GM19035 (cell line): ENCODE measurements around the gene PNMA8A.
"Not testable (repeated sequence)": the region's sequence is repeated elsewhere in the genome, so short reads cannot be mapped to it uniquely, and the experiment has no call there.

Source experiments
- ATAC-seq: cut with Tn5 transposase; IDR thresholded peaks from one replicate; pipeline ENCODE4 v1.9.1; 2021; ENCODE audit not compliant: unreplicated experiment

PNMA8A gene

GRCh38 chr19:46466536-46467196 lies 4.7 kb downstream of the PNMA8A start:
- ATAC-seq: no peak

GRCh38 chr19:46463516-46463915 lies 7.8 kb downstream of the PNMA8A start:
- no peak for ATAC-seq

DNA sequence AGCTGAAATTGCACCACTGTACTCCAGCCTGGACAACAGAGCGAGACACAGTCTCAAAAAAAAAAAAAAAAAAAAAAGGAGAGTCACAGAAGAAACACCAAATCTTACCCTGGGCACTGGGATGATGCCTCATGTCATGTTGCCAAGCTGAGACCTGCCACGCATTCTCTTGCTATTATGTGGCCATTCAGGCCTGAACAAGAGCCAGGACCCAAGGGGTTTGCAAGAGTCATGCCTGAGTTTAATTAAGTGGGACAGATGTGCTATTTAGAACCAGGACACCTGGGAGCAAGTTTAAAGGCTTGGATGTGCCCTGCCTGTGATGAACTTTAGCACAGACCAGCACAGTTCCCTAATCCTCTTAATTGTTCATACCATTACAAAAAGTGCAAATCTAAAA lies 9.8 kb downstream of the PNMA8A start:
- ATAC-seq: no peak

- no peak for ATAC-seq
Observed at GRCh38 chr19:46460981-46461380, 10.4 kb downstream of the PNMA8A start.

- no peak for ATAC-seq
Observed at GRCh38 chr19:46460055-46460454, 11.3 kb downstream of the PNMA8A start.

- no peak for ATAC-seq
Observed at GRCh38 chr19:46456930-46457329, 14.4 kb downstream of the PNMA8A start.

GRCh38 chr19:46454244-46454643 lies 17.1 kb downstream of the PNMA8A start:
- no peak for ATAC-seq

- no peak for ATAC-seq
Observed at GRCh38 chr19:46453661-46454060, 17.7 kb downstream of the PNMA8A start.

DNA sequence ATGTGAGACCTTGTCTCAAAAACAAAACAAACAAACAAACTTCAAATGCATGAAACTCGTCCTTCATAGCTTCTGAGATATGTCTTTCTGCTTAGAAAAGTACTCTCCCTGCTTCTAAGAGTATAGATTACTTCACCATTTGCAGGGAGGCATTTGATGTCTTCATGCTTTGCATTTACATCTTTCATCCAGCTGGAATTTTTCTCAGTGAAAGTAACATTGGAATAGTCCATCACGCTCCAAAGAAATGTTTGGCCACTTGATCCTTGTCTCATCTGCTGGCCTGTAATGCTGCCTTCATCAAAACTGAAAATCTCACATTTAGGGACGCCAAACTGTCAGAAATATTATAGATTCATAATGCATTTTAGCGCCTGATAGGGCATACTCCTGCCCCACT lies 19.2 kb downstream of the PNMA8A start:
- no peak for ATAC-seq

DNA sequence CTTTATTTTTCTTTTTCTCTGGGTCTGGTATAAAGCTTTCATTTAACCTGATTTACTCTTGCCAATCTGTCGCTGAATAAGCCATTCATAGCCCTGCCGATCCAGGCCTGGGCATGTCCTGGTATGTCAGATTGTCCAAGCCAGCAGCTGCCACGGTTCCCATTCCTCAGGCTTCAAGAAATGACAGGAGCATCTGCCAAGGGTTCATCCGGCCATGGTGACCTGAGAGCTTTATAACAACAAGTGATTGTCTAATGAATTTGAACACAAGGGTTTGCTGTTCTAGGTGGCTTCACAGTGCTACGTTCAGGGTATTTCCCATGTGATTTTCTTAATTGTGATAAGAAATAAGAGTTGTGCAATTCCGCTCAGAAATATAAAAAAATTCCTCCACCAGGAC lies 20.0 kb downstream of the PNMA8A start:
- no peak for ATAC-seq

DNA sequence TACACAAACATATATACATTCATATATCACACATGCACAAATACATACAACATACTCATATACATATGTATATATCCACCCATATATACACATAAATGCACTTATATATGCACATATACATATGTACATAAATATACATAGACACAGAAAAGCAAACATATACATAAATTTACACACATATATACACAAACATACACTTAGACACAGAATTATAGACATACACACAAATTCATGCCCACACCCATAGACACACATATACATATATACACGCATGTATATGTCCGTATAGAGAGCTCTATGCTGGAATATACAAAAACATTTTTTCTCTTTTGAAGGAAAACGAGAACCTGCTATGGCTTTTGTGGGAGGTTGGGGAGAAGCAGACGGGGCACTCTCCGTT lies 20.6 kb downstream of the PNMA8A start:
- no peak for ATAC-seq

GRCh38 chr19:46449228-46449627 lies 22.1 kb downstream of the PNMA8A start:
- ATAC-seq: no peak

GRCh38 chr19:46448601-46449000 lies 22.8 kb downstream of the PNMA8A start:
- no peak for ATAC-seq

- no peak for ATAC-seq
Observed at GRCh38 chr19:46447824-46448223, 23.5 kb downstream of the PNMA8A start.

GRCh38 chr19:46447006-46447405 lies 24.4 kb downstream of the PNMA8A start:
- no peak for ATAC-seq

GRCh38 chr19:46446021-46446420 lies 25.3 kb downstream of the PNMA8A start:
- ATAC-seq: no peak

DNA sequence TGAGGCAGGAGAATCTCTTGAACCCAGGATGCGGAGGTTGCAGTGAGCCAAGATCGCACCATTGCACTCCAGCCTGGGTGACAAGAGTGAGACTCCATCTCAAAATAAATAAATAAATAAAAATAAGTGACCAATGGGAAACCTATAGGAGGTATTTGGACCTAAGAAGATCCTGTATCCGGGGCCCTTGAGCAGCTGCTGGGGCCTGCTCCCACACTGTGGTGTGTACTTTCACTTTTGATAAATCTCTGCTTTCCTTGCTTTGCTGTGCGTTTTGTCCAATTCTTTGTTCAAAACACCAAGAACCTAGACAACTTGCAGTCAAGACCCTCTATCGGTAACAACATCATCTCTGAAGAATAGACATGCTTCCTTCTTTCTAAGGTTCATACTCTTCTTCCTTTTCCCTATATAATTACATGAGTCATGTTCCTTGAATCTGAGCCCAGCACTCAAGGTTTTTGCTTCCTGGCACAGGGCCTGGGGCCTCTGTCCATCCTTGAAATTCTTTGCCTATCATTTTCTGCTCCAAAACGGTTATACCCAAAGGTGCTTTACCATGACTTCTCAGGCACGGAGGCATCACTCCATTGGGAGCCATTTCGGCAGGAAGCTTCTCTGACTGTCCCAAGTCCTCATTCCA lies 28.4 kb downstream of the PNMA8A start:
- ATAC-seq: no peak

DNA sequence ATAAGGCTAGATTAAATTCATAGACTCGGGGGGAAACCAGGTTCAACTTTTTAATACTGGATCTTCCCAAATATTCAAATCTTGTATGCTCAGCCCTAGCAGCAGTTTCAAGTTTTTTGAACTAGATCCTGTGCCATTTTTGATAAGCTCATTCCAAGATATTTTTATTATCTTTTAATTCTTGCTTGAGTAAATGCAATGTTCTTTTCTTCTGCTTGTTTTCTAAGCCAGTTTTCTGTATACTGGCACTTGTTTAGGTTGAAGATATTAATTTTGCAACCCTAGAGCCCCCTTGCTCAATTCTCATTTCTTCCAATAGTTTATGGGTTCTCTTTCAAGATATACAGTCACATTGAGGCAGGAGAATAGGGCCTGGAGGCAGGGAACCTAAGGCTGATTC lies 29.5 kb downstream of the PNMA8A start:
- no peak for ATAC-seq

DNA sequence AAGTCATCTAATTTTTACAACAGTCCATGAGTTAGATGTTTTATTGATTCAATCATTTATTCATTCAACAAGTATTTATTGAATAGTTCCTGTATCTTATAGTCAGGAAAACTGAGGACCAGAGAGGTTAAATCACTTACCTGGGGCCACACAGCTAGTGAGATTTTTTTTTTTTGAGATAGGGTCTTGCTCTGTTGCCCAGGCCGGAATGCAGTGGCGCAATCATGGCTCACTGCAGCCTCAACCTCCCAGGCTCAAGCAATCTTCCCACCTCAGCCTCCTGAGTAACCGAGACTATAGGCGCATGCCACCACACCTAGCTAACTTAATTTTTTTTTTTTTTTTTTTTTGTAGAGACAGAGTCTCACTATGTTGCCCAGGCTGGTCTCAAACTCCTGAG lies 35.7 kb downstream of the PNMA8A start:
- ATAC-seq: not testable (repeated sequence)

DNA sequence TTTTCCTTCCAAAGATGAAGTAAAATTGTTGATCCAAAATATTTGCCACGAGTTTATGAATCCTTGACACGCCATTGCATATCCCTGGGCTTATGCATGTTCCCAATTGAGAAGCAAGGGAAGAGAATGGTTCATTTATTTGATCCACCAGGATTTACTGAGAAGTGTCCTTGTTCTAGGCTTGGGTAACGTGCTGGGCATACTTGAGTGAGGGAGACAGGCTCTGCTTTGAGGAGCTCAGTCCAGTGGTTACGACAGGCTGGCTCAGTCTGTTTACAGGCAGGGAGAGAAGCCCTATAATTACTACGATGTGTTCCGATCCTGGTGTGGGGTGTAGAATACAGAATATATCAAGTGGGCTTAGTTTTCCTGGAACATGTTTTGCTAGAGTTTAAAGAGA lies 36.4 kb downstream of the PNMA8A start:
- no peak for ATAC-seq

DNA sequence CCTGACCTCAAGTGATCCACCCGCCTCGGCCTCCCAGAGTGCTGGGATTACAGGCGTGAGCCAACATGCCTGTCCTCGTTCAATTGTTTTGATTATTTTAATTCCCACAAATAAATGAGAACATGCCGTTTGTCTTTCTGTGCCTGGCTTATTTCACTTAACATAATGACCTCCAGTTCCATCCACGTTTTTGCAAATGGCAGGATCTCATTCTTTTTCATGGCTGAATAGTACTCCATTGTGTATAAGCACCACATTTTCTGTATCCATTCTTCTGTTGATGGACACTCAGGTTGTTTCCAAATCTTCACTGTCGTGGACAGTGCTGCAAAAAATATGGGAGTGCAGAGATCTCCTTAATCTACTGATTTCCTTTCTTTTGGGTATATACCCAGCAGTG lies 37.9 kb downstream of the PNMA8A start:
- not testable (repeated sequence) for ATAC-seq

DNA sequence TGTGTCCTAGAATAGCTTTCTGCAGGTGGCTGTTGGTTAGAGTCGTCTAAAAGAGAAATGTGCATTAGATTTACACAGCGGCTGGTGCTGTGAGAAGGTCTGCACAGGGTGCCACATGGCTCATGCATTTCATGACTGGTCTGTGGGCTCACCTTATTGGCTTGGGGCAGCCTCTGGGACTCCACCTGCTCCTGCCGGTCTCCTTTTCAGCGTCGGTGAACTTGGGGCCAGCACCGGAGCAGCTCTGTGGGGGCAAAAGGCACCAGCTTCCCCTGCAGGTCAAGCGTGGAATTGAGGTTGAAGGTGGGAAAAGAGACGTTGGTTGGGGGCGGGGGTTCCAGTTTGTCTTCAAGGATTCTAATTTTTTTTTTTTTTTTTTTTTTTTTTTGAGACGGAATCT lies 39.5 kb downstream of the PNMA8A start:
- no peak for ATAC-seq

GRCh38 chr19:46429999-46430398 lies 41.4 kb downstream of the PNMA8A start:
- no peak for ATAC-seq
